ENCODE results near the gene NCLN.
"Not testable (repeated sequence)": the region's sequence is repeated elsewhere in the genome, so short reads cannot be mapped to it uniquely, and the experiment has no call there.

Gene NCLN

GRCh38 chr19:3154957-3155736 lies 30.6 kb upstream of the NCLN start:
- no peak for FAIRE-seq

GRCh38 chr19:3157096-3157845 lies 28.5 kb upstream of the NCLN start:
- no peak for FAIRE-seq

GRCh38 chr19:3159565-3159964 lies 26.2 kb upstream of the NCLN start:
- FAIRE-seq, result no peak

GRCh38 chr19:3160219-3160618 lies 25.5 kb upstream of the NCLN start:
- FAIRE-seq, result no peak

- FAIRE-seq, result no peak
Measured at GRCh38 chr19:3161453-3161852, 24.3 kb upstream of the NCLN start.

GRCh38 chr19:3162418-3163229 lies 23.1 kb upstream of the NCLN start:
- FAIRE-seq, result no peak

GRCh38 chr19:3163230-3163886 lies 22.4 kb upstream of the NCLN start:
- no peak for FAIRE-seq

GRCh38 chr19:3163943-3164342 lies 21.8 kb upstream of the NCLN start:
- FAIRE-seq, result no peak

GRCh38 chr19:3167533-3168272 lies 18.0 kb upstream of the NCLN start:
- FAIRE-seq, result no peak

GRCh38 chr19:3171894-3172672 lies 13.6 kb upstream of the NCLN start:
- no peak for FAIRE-seq

GRCh38 chr19:3172673-3173000 lies 13.1 kb upstream of the NCLN start:
- not testable (repeated sequence) for FAIRE-seq

GRCh38 chr19:3175781-3176714 lies 9.7 kb upstream of the NCLN start:
- no peak for FAIRE-seq

GRCh38 chr19:3176715-3177501 lies 8.8 kb upstream of the NCLN start:
- no peak for FAIRE-seq

GRCh38 chr19:3178377-3178972 lies 7.3 kb upstream of the NCLN start, which contains the start of gene S1PR4:
S1PR4 (plus strand) TSS chr19:3178769; CDS start chr19:3178793, 24 bp downstream.
- FAIRE-seq, result no peak

- FAIRE-seq, result no peak
Measured at GRCh38 chr19:3178973-3179738, 6.6 kb upstream of the NCLN start.

GRCh38 chr19:3179739-3180293 lies 5.9 kb upstream of the NCLN start:
- FAIRE-seq, result no peak

Measured in colon (tissue), 2 donors.